Astrocyte of the cerebellum (primary cell): Measurements from ENCODE around the gene HOMER1.

ENCODE experiments used
- DNase-seq: peaks from one replicate; pipeline ENCODE4 v3.0.0-alpha.2; 2011; ENCODE audit warnings: low read depth
- H3K4me3 ChIP-seq: 2 replicates; pipeline ENCODE4 v1.5.1; 2011; ENCODE audit warnings: mild to moderate bottlenecking, low read depth, low read length, moderate library complexity
- CTCF ChIP-seq: IDR thresholded peaks from 2 replicates; pipeline ENCODE4 v1.5.1; 2012; ENCODE audit warnings: low read length, low read depth, moderate library complexity, mild to moderate bottlenecking; ENCODE audit errors: missing control alignments
- in situ Hi-C: cut with HindIII; loops from 2 replicates; pipeline ENCODE4 v1.10.0; 2017; ENCODE audit warnings: low sequenced_read_pairs

The HOMER1 gene

GRCh38 chr5:79552984-79553383, 39.0 kb upstream of the HOMER1 start:
- no peak for TF ChIP-seq CTCF
- DNase-seq, result no peak
- in situ Hi-C loops, result no loop called here
- no peak overlapping the region for H3K4me3 ChIP-seq

- no peak overlapping the region for H3K4me3 ChIP-seq
- no peak for DNase-seq
- in situ Hi-C loops, result no loop called here
- TF ChIP-seq CTCF, result no peak
Observed at GRCh38 chr5:79547982-79548381, 34.0 kb upstream of the HOMER1 start.

GRCh38 chr5:79547429-79547822, 33.5 kb upstream of the HOMER1 start:
- no peak for DNase-seq
- in situ Hi-C loops, result no loop called here
- TF ChIP-seq CTCF, result no peak
- no peak overlapping the region for H3K4me3 ChIP-seq

GRCh38 chr5:79546782-79547428, 33.0 kb upstream of the HOMER1 start:
- no peak overlapping the region for H3K4me3 ChIP-seq

GRCh38 chr5:79544131-79544530, 30.2 kb upstream of the HOMER1 start:
- DNase-seq, result no peak
- H3K4me3 ChIP-seq, result no peak overlapping the region
- in situ Hi-C loops, result no loop called here
- TF ChIP-seq CTCF, result no peak

More at GRCh38 chr5:79546782-79547428, 33.0 kb upstream of the HOMER1 start:
- TF ChIP-seq CTCF, result no peak
- no peak for DNase-seq
- in situ Hi-C loops, result no loop called here

GRCh38 chr5:79540939-79541338, 27.0 kb upstream of the HOMER1 start:
- no peak overlapping the region for H3K4me3 ChIP-seq
- DNase-seq, result no peak
- no peak for TF ChIP-seq CTCF
- in situ Hi-C loops, result no loop called here
